ENCODE measurements around the gene SELENBP1.
"Not testable (repeated sequence)": the region's sequence is repeated elsewhere in the genome, so short reads cannot be mapped to it uniquely, and the experiment has no call there.

DNA sequence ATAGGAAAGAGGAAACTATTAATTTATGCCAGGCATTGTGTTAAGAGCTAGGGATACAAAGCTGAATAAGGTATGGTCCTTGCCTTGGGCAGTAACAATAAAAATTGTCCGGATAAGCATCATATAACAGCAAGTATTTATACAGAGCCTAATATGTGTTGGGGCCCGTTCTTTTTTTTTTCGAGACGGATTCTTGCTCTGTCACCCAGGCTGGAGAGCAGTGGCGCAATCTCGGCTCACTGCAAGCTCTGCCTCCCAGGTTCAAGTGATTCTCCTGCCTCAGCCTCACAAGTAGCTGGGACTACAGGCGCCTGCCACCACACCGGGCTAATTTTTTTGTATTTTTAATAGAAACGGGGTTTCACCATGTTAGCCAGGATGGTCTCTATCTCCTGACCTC, 22.2 kb downstream of the SELENBP1 start:
- TF ChIP-seq CTCF, POLR2A (IDR thresholded peaks at IDR 0.05): not testable (repeated sequence)
